Measurements from ENCODE around the gene CCR7. TPM values are rescaled to one million over a fixed set of nuclear protein-coding genes. Genes with fewer than 3 reads are reported as not detected.
"Not testable (repeated sequence)": the region's sequence is repeated elsewhere in the genome, so short reads cannot be mapped to it uniquely, and the experiment has no call there.

Gene CCR7
- total and polyA plus RNA-seq, 4 experiments from 2014 or later: 268 to 502 (median 353) TPM

DNA sequence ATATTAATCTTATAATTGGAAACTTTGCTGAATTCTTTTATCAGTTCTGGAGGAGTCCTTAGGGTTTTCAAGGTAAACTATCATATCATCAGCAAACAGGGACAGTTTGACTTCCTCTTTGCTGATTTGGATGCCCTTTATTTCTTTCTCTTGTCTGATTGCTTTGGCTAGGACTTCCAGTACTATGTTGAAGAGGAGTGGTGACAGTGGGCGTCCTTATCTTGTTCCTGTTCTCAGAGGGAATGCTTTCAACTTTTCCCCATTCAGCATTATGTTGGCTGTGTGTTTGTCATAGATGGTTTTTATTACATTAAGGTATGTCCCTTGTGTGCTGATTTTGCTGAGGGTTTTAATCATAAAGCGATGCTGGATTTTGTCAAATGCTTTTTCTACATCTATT is 19.7 kb upstream of the CCR7 start:
- DNase-seq; H3K4me3 ChIP-seq (ENCODE audit: low read length in 2 of 2); H3K27ac ChIP-seq (ENCODE audit: low read depth, low read length); H3K9me3 ChIP-seq (ENCODE audit: control insufficient read depth in 1 of 2, low read length in 2 of 2); H3K36me3 ChIP-seq (ENCODE audit: insufficient read depth, low read length); intact Hi-C loops (cut with micrococcal nuclease); H3K27me3 Mint-ChIP-seq; H3K27me3 ChIP-seq (ENCODE audit: insufficient read depth, low read length): not testable (repeated sequence)
- Mint-ChIP-seq H3K9me3 (peaks cover 0 to 30% (median 23%) of the 10 kb centered on the region in 8 donors), H3K36me3 (peaks cover 8 to 18% of the 10 kb centered on the region in 2 donors), H3K27ac (peak overlapping the region; percentile 12 to 84 (median 63)), H3K4me3 (peak overlapping the region in 4 of 8 donors; percentile 2 to 39 (median 12)), H3K4me1 (peaks cover 65 to 97% (median 81%) of the 10 kb centered on the region in 4 donors)
- ChIA-PET CTCF (ENCODE audit: partially characterized antibody) (interaction anchor here (1.0 to 1.8 kb wide), 3 partner anchors 23 to 35 kb away, joined by 4 to 6 read pairs (median 5); no protein-coding TSS in a partner anchor), POLR2A (ENCODE audit: partially characterized antibody) (interaction anchor here (1.1 to 5.9 kb wide), 2 partner anchors 20 kb away, joined by 4 to 166 read pairs; partner anchors contain the start of gene CCR7)
- H3K4me1 ChIP-seq (ENCODE audit: insufficient read depth, low read length): peaks cover 78% of the 10 kb centered on the region

- Histone ChIP-seq H3K36me3 (ENCODE audit: insufficient read depth, low read length) (no peaks in the 10 kb centered on the region), H3K9me3 (ENCODE audit: control insufficient read depth in 1 of 2, low read length in 2 of 2) (no peaks in the 10 kb centered on the region), H3K4me1 (ENCODE audit: insufficient read depth, low read length) (peaks cover 72% of the 10 kb centered on the region), H3K4me3 (ENCODE audit: low read length in 2 of 2) (peak overlapping the region; percentile 28 to 34), H3K27ac (ENCODE audit: low read depth, low read length) (peak overlapping the region; percentile 47), H3K27me3 (ENCODE audit: insufficient read depth, low read length) (no peaks in the 10 kb centered on the region)
- peak overlapping the region; percentile 75 to 96 (median 95) for H3K27ac Mint-ChIP-seq
- CTCF ChIA-PET (ENCODE audit: partially characterized antibody): interaction anchor here (0.8 to 2.5 kb wide), 7 partner anchors 11 to 37 kb away, joined by 3 to 19 read pairs (median 6); no protein-coding TSS in a partner anchor
- peaks cover 57 to 95% (median 78%) of the 10 kb centered on the region in 4 donors for H3K4me1 Mint-ChIP-seq
- intact Hi-C loops (cut with micrococcal nuclease): loop anchor here (1.0 kb wide), 2 partner anchors 21 kb away; no protein-coding TSS in a partner anchor
- POLR2A ChIA-PET (ENCODE audit: partially characterized antibody): interaction anchor here (0.8 to 5.9 kb wide), 19 partner anchors 9 to 1106 kb away, joined by 3 to 166 read pairs (median 5); partner anchors contain the start of genes CCR7 and EIF1
- peaks cover 0 to 26% (median 19%) of the 10 kb centered on the region in 8 donors for H3K9me3 Mint-ChIP-seq
- peak overlapping the region; percentile 32 to 84 (median 80) for H3K4me3 Mint-ChIP-seq
- no peaks in the 10 kb centered on the region for H3K27me3 Mint-ChIP-seq
- peaks cover 5 to 18% of the 10 kb centered on the region in 2 donors for H3K36me3 Mint-ChIP-seq
- peak; percentile 74 to 78 (median 76) for DNase-seq
Measured at GRCh38 chr17:40582328-40582901, 17.1 kb upstream of the CCR7 start.

GRCh38 chr17:40580140-40580539 is 14.9 kb upstream of the CCR7 start:
- H3K36me3 Mint-ChIP-seq: peaks cover 9 to 11% of the 10 kb centered on the region in 2 donors
- peaks cover 54 to 91% (median 73%) of the 10 kb centered on the region in 4 donors for H3K4me1 Mint-ChIP-seq
- H3K9me3 ChIP-seq (ENCODE audit: control insufficient read depth in 1 of 2, low read length in 2 of 2): no peaks in the 10 kb centered on the region
- H3K27ac Mint-ChIP-seq: peak overlapping the region; percentile 10 to 95 (median 83)
- H3K36me3 ChIP-seq (ENCODE audit: insufficient read depth, low read length): no peaks in the 10 kb centered on the region
- H3K27me3 Mint-ChIP-seq: no peaks in the 10 kb centered on the region
- intact Hi-C loops (cut with micrococcal nuclease): no loop called here
- H3K27me3 ChIP-seq (ENCODE audit: insufficient read depth, low read length): no peaks in the 10 kb centered on the region
- POLR2A ChIA-PET (ENCODE audit: partially characterized antibody): interaction anchor here (3.0 to 5.9 kb wide), 4 partner anchors 15 to 34 kb away, joined by 27 to 166 read pairs (median 50); partner anchors contain the start of gene CCR7
- no peak overlapping the region for H3K4me3 ChIP-seq (ENCODE audit: low read length in 2 of 2)
- H3K4me3 Mint-ChIP-seq: peak overlapping the region in 6 of 8 donors; percentile 12 to 57 (median 44)
- no peak overlapping the region for H3K27ac ChIP-seq (ENCODE audit: low read depth, low read length)
- peaks cover 2 to 20% (median 17%) of the 10 kb centered on the region in 8 donors for H3K9me3 Mint-ChIP-seq
- CTCF ChIA-PET (ENCODE audit: partially characterized antibody): interaction anchor here (1.4 to 2.2 kb wide), 4 partner anchors 11 to 48 kb away, joined by 3 to 14 read pairs (median 6); no protein-coding TSS in a partner anchor
- DNase-seq: no peak
- peaks cover 76% of the 10 kb centered on the region for H3K4me1 ChIP-seq (ENCODE audit: insufficient read depth, low read length)

DNA sequence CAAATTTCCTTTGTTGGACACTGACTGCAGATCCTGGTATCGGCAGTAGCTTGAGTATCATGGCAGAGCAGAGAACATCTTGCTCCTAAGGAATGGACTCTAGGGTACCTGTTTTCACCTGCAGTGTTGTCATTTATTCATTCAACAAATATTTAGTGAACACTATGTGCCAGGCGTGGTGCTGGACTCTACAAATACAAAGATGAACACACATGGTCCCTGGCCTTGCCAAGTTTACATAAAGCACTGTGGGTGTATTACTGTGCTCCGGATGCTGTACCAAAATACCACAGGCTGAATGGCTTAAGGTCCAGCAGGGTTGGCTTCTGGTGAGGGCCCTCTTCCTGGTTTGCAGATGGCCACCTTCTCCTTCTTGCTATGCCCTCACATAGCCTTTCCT is 14.2 kb upstream of the CCR7 start:
- Histone ChIP-seq H3K4me1 (ENCODE audit: insufficient read depth, low read length) (peaks cover 76% of the 10 kb centered on the region), H3K27me3 (ENCODE audit: insufficient read depth, low read length) (no peaks in the 10 kb centered on the region), H3K9me3 (ENCODE audit: control insufficient read depth in 1 of 2, low read length in 2 of 2) (no peaks in the 10 kb centered on the region), H3K27ac (ENCODE audit: low read depth, low read length) (no peak overlapping the region), H3K36me3 (ENCODE audit: insufficient read depth, low read length) (no peaks in the 10 kb centered on the region), H3K4me3 (ENCODE audit: low read length in 2 of 2) (no peak overlapping the region)
- H3K4me1 Mint-ChIP-seq: peaks cover 52 to 84% (median 68%) of the 10 kb centered on the region in 4 donors
- no peak for DNase-seq
- CTCF ChIA-PET (ENCODE audit: partially characterized antibody): interaction anchor here (4.3 kb wide), 1 partner anchor 19 kb away, joined by 27 read pairs; no protein-coding TSS in a partner anchor
- no peaks in the 10 kb centered on the region for H3K27me3 Mint-ChIP-seq
- H3K27ac Mint-ChIP-seq: peak overlapping the region in 5 of 7 donors; percentile 36 to 57 (median 44)
- H3K4me3 Mint-ChIP-seq: no peak overlapping the region
- H3K36me3 Mint-ChIP-seq: peaks cover 10 to 11% of the 10 kb centered on the region in 2 donors
- intact Hi-C loops (cut with micrococcal nuclease): no loop called here
- POLR2A ChIA-PET (ENCODE audit: partially characterized antibody): no interaction called here
- H3K9me3 Mint-ChIP-seq: peaks cover 4 to 20% (median 16%) of the 10 kb centered on the region in 8 donors

DNA sequence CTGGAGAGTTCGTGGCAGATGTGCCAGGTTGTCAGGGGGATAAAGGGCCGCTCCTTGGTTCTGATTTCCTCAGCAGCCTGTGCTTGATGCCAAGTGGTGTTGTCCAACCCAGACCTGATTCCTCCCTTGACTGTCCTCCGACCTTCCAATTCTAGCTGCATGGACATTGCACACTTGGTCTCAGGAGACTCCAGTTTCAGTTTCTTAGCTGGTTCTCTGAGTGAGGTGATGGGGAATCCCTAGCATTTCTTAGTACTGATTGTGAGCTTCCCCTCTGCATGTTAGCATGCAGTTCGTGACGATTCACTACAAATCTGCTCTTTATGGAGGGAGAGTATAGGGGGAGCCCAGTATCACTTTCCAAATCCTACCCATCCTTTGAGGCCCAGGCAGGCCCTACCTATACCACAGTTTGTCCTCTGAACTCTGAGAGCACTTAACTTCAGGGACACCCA is 12.4 kb upstream of the CCR7 start:
- H3K4me3 ChIP-seq (ENCODE audit: low read length in 2 of 2): no peak overlapping the region
- H3K27me3 Mint-ChIP-seq: no peaks in the 10 kb centered on the region
- ChIA-PET POLR2A (ENCODE audit: partially characterized antibody) (interaction anchor here (0.9 to 4.4 kb wide), 15 partner anchors 10 to 70 kb away, joined by 3 to 87 read pairs (median 5); partner anchors contain the start of genes CCR7 and SMARCE1), CTCF (ENCODE audit: partially characterized antibody) (interaction anchor here (1.5 to 4.3 kb wide), 5 partner anchors 14 to 42 kb away, joined by 6 to 27 read pairs (median 16); partner anchors contain the start of gene CCR7)
- H3K4me1 Mint-ChIP-seq: peaks cover 39 to 67% (median 55%) of the 10 kb centered on the region in 4 donors
- H3K27me3 ChIP-seq (ENCODE audit: insufficient read depth, low read length): no peaks in the 10 kb centered on the region
- H3K9me3 Mint-ChIP-seq: peaks cover 6 to 28% (median 21%) of the 10 kb centered on the region in 8 donors
- peaks cover 13 to 15% of the 10 kb centered on the region in 2 donors for H3K36me3 Mint-ChIP-seq
- H3K4me1 ChIP-seq (ENCODE audit: insufficient read depth, low read length): peaks cover 67% of the 10 kb centered on the region
- intact Hi-C loops (cut with micrococcal nuclease): no loop called here
- H3K27ac ChIP-seq (ENCODE audit: low read depth, low read length): no peak overlapping the region
- H3K9me3 ChIP-seq (ENCODE audit: control insufficient read depth in 1 of 2, low read length in 2 of 2): no peaks in the 10 kb centered on the region
- H3K36me3 ChIP-seq (ENCODE audit: insufficient read depth, low read length): no peaks in the 10 kb centered on the region
- peak in 1 of 5 donors; percentile 40 for DNase-seq
- peak overlapping the region in 7 of 8 donors; percentile 18 to 77 (median 56) for H3K4me3 Mint-ChIP-seq
- H3K27ac Mint-ChIP-seq: peak overlapping the region; percentile 54 to 91 (median 77)

GRCh38 chr17:40576113-40576740 is 11.0 kb upstream of the CCR7 start:
- Mint-ChIP-seq H3K4me3 (peak overlapping the region in 7 of 8 donors; percentile 1 to 74 (median 50)), H3K4me1 (peaks cover 32 to 56% (median 49%) of the 10 kb centered on the region in 4 donors), H3K27me3 (no peaks in the 10 kb centered on the region), H3K27ac (peak overlapping the region; percentile 76 to 90 (median 87)), H3K36me3 (peaks cover 14 to 19% of the 10 kb centered on the region in 2 donors), H3K9me3 (peaks cover 6 to 41% (median 25%) of the 10 kb centered on the region in 8 donors)
- Histone ChIP-seq H3K27ac (ENCODE audit: low read depth, low read length) (peak overlapping the region; percentile 13), H3K36me3 (ENCODE audit: insufficient read depth, low read length) (no peaks in the 10 kb centered on the region), H3K9me3 (ENCODE audit: control insufficient read depth in 1 of 2, low read length in 2 of 2) (no peaks in the 10 kb centered on the region), H3K4me1 (ENCODE audit: insufficient read depth, low read length) (peaks cover 52% of the 10 kb centered on the region), H3K4me3 (ENCODE audit: low read length in 2 of 2) (no peak overlapping the region), H3K27me3 (ENCODE audit: insufficient read depth, low read length) (no peaks in the 10 kb centered on the region)
- peak in 1 of 5 donors; percentile 50 for DNase-seq
- ChIA-PET POLR2A (ENCODE audit: partially characterized antibody) (interaction anchor here (0.8 to 4.4 kb wide), 15 partner anchors 11 to 44 kb away, joined by 3 to 87 read pairs (median 5); partner anchors contain the start of gene CCR7), CTCF (ENCODE audit: partially characterized antibody) (interaction anchor here (0.5 to 4.3 kb wide), 8 partner anchors 12 to 273 kb away, joined by 3 to 27 read pairs (median 8); partner anchors contain the start of gene CCR7)
- intact Hi-C loops (cut with micrococcal nuclease): loop anchor here (1.0 kb wide), 1 partner anchor 11 kb away; the partner anchor contains the start of gene CCR7

Measured in CD4-positive, alpha-beta memory T cell (primary cell).